Kidney epithelial cell (primary cell): ENCODE data around the gene DCBLD1. TPM values are rescaled to one million over a fixed set of nuclear protein-coding genes. Genes with fewer than 3 reads are reported as not detected.

Experiments used
- DNase-seq: peaks from one replicate; pipeline ENCODE4 v3.0.0-alpha.2; 2010; ENCODE audit warnings: low read depth
- H3K27me3 ChIP-seq: 2 replicates; pipeline ENCODE4 v1.6.0; 2011; ENCODE audit warnings: low read length; ENCODE audit not compliant: control insufficient read depth, insufficient read depth
- H3K36me3 ChIP-seq: 2 replicates; pipeline ENCODE4 v1.5.1; 2011; ENCODE audit warnings: low read length; ENCODE audit not compliant: control insufficient read depth, insufficient read depth
- H3K4me3 ChIP-seq: 2 replicates; pipeline ENCODE4 v1.5.1; 2011; ENCODE audit warnings: low read depth, mild to moderate bottlenecking, control low read depth, low read length
- total RNA-seq: library from RNA; depleted of rRNA; stranded (reverse); fragments of >200 nt; gene quantifications from 2 replicates; pipeline ENCODE4 v1.2.3, GENCODE V29; 2015
- TF ChIP-seq, protein P1 (sequence below): IDR thresholded peaks from 2 replicates; pipeline ENCODE4 v1.5.1; 2011; ENCODE audit warnings: mild to moderate bottlenecking, moderate library complexity, low read length, control low read depth, inconsistent platforms; ENCODE audit not compliant: insufficient read depth, poor library complexity, severe bottlenecking

DCBLD1 gene
- total RNA-seq, 1 donor from 2014 or later = 10.6 TPM

DNA sequence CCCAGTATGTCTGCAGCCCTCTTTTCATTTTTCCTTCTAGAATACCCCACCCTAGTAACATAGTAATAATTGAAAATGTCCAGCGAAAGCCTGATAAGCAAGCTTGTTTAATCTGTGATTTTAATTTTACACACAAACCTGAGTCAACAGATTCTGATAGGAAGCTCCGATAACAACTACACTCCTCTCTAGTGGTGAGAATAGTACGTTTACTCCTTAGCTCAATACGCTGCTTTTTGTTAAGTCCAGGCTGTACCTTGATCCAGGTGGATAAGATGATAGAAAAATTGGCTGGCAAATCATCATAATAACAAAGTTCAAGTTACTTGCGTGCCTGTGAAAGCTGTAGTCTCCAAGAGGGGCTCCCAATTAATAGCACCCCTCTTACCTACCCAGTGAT is 25.5 kb upstream of the DCBLD1 start:
- DNase-seq = no peak
- Histone ChIP-seq H3K36me3 (no peaks in the 10 kb centered on the region), H3K27me3 (no peaks in the 10 kb centered on the region), H3K4me3 (no peak overlapping the region)
- TF ChIP-seq, protein P1, sequence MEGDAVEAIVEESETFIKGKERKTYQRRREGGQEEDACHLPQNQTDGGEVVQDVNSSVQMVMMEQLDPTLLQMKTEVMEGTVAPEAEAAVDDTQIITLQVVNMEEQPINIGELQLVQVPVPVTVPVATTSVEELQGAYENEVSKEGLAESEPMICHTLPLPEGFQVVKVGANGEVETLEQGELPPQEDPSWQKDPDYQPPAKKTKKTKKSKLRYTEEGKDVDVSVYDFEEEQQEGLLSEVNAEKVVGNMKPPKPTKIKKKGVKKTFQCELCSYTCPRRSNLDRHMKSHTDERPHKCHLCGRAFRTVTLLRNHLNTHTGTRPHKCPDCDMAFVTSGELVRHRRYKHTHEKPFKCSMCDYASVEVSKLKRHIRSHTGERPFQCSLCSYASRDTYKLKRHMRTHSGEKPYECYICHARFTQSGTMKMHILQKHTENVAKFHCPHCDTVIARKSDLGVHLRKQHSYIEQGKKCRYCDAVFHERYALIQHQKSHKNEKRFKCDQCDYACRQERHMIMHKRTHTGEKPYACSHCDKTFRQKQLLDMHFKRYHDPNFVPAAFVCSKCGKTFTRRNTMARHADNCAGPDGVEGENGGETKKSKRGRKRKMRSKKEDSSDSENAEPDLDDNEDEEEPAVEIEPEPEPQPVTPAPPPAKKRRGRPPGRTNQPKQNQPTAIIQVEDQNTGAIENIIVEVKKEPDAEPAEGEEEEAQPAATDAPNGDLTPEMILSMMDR = no peak

DNA sequence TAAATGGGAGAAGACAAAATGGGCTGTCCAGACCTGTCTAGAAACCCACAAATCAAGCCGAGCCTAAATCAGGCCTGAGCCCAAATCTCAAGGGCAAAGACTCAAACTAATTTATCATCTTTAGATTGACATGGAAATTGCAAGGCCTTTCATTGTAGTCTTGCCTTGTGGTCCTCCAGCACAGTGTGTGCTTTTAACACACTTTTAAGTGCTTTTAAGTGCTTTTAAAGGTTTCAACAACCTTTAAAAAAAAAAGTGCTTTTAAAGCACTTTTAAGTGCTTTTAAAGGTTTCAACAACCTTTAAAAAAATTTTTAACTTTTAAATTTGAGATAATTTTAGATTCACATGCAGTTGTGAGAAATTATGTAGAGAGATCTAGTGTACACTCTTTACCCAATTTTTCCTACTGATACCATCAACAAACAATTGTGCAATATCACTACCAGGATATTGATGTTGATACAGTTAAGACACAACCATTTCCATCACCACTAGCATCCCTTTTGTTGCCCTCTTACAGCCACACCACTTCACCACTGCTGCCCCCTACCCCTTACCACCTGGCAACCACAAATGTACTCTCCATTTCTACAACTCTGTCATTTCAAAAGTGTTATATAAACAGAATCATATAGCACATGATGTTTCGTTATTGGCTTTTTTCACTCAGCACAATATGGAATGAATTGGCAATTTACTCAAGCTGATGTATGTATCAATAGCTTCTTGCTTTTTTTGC is 23.1 kb upstream of the DCBLD1 start:
- H3K4me3 ChIP-seq = no peak overlapping the region
- H3K36me3 ChIP-seq = no peaks in the 10 kb centered on the region
- no peak for DNase-seq
- no peaks in the 10 kb centered on the region for H3K27me3 ChIP-seq
- TF ChIP-seq, protein P1 = no peak

DNA sequence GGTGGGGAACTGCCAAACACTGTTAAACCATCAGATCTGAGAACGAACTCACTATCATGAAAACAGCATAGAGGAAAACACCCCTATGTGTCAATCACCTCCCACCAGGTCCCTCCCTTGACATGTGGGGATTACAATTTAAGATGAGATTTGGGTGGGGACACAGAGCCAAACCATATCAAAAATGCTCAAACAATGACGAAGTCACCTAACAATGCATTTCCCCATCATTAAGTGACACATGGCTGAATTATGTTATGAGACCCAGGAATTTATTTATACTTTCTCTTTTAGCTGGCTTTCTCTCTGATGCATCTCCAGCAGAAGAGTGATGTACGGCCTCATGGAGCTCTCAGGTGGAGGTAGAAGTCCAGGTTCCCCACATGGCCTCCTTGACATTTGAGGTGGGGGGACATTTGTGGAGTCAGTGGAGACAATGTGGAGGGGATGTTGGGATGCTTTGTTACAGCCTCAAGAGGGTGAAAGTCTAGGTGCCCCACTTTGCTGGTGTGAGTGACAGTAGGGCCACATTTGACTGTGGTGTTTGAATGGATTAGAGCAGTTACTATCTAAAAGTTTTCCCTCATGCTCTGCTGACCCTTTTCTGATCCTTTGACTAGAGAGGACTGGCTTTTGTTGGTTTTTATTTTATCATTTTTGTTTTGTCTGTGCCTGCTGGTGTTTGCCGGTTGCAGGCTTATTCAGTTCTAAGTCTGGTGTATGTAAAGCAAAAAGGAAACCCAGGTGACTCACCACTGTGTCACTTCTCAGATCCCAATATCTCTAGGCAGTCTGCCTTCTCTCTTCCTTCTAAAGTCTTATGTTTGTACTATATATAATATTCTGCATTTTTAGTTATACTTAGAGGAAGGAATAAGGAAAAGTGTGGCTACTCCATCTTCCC is 18.5 kb upstream of the DCBLD1 start:
- H3K4me3 ChIP-seq = no peak overlapping the region
- TF ChIP-seq, protein P1 = no peak
- no peaks in the 10 kb centered on the region for H3K27me3 ChIP-seq
- no peaks in the 10 kb centered on the region for H3K36me3 ChIP-seq
- no peak for DNase-seq

DNA sequence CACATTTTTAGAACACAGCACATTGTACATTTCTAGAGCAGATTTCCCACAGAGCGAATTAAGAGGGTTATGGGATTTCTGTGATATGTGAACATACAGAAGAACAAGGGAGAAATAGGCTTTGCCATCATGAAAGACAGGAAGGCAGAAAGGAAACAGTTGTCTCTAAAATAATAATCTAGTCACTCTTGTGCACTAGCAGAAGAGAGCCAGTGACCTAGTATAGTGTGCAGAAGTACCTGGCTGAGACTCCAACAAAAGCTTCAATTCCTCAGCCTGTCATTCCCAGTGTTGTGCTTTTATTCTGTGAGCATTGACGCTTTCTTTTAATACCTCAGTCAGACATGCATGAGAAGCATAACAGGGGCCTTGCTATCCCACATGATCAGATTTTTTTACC is 17.8 kb upstream of the DCBLD1 start:
- no peak for DNase-seq
- TF ChIP-seq, protein P1 = no peak
- Histone ChIP-seq H3K27me3 (no peaks in the 10 kb centered on the region), H3K36me3 (no peaks in the 10 kb centered on the region), H3K4me3 (no peak overlapping the region)

DNA sequence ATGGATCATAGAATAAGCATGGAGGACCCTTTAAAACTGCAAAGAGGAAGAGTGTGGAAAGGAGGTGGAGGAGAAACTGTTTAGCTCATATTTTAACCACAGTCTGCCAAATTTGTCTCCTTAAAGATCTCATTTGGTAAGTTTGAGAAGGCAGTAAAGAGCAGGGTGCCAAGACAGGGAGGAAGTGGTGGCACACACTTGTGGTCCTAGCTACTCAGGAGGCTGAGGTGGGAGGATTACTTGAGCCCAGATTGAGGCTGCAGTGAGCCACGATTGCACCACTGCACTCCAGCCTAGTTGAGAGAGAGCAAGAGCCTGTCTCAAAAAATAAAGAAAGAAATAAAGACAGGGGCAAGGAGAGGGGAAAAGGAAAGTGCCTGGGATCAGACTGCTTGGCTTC is 16.8 kb upstream of the DCBLD1 start:
- H3K4me3 ChIP-seq = no peak overlapping the region
- DNase-seq = no peak
- TF ChIP-seq, protein P1 = no peak
- H3K27me3 ChIP-seq = no peaks in the 10 kb centered on the region
- H3K36me3 ChIP-seq = no peaks in the 10 kb centered on the region
